GM12891 (cell line): ENCODE data around the gene AOC1.
A peak's percentile ranks its signal among the peaks of the same experiment; 100 is the strongest.

ENCODE experiments used
- DNase-seq: peaks from one replicate; pipeline ENCODE4 v3.0.0; 2011; ENCODE audit warnings: low spot score; ENCODE audit not compliant: insufficient read length
- FAIRE-seq: peaks from 2 replicates; lab custom pipeline; 2011; peaks lifted over from hg19 to GRCh38; lab: Jason Lieb, UNC
- PAX5 ChIP-seq: IDR thresholded peaks from 2 replicates; pipeline ENCODE4 v1.6.1; 2011; ENCODE audit warnings: low read length, moderate library complexity, mild to moderate bottlenecking; ENCODE audit not compliant: insufficient read depth, severe bottlenecking
- POLR2A ChIP-seq: IDR thresholded peaks from 2 replicates; pipeline ENCODE4 v1.6.1; 2011; ENCODE audit warnings: low read depth, low read length, control low read depth
- POLR2AphosphoS5 ChIP-seq: IDR thresholded peaks from 2 replicates; pipeline ENCODE4 v1.6.1; 2011; ENCODE audit warnings: low read depth, low read length, control low read depth
- POU2F2 ChIP-seq: IDR thresholded peaks from 2 replicates; pipeline ENCODE4 v1.6.1; 2011; ENCODE audit warnings: low read depth, mild to moderate bottlenecking, control low read depth, low read length, moderate library complexity
- SPI1 ChIP-seq: IDR thresholded peaks from 2 replicates; pipeline ENCODE4 v1.6.1; 2011; ENCODE audit warnings: low read depth, low read length, control low read depth
- TAF1 ChIP-seq: IDR thresholded peaks from 2 replicates; pipeline ENCODE4 v1.6.1; 2011; ENCODE audit warnings: low read depth, low read length, control low read depth

Gene AOC1

GRCh38 chr7:150867605-150868004 lies 15.3 kb downstream of the AOC1 start:
- no peak for TF ChIP-seq TAF1
- FAIRE-seq (no peak), DNase-seq (no peak)

GRCh38 chr7:150869467-150869866 lies 17.1 kb downstream of the AOC1 start:
- FAIRE-seq (no peak), DNase-seq (no peak)
- TF ChIP-seq POLR2A (no peak), PAX5 (no peak)

GRCh38 chr7:150871601-150872000 lies 19.3 kb downstream of the AOC1 start:
- DNase-seq (no peak), FAIRE-seq (no peak)
- TF ChIP-seq POU2F2 (no peak), PAX5 (no peak), TAF1 (no peak), POLR2A (no peak), SPI1 (no peak), POLR2AphosphoS5 (no peak)

GRCh38 chr7:150874401-150875198 lies 22.3 kb downstream of the AOC1 start:
- DNase-seq (no peak), FAIRE-seq (peak; percentile 16)
- TF ChIP-seq POLR2AphosphoS5, result no peak
- no peak for TF ChIP-seq PAX5
- no peak for TF ChIP-seq TAF1
- no peak for TF ChIP-seq POLR2A
- no peak for TF ChIP-seq SPI1
- TF ChIP-seq POU2F2, result no peak

- DNase-seq (no peak), FAIRE-seq (no peak)
- no peak for TF ChIP-seq POLR2A
- no peak for TF ChIP-seq POU2F2
- TF ChIP-seq TAF1, result no peak
- no peak for TF ChIP-seq SPI1
Observed at GRCh38 chr7:150875791-150876190, 23.5 kb downstream of the AOC1 start.

GRCh38 chr7:150876817-150877526 lies 24.7 kb downstream of the AOC1 start:
- DNase-seq (peak; percentile 50), FAIRE-seq (peak; percentile 50)
- no peak for TF ChIP-seq SPI1
- no peak for TF ChIP-seq PAX5
- no peak for TF ChIP-seq POLR2A
- TF ChIP-seq POLR2AphosphoS5, result no peak
- no peak for TF ChIP-seq POU2F2
- no peak for TF ChIP-seq TAF1

- TF ChIP-seq POU2F2, result no peak
- no peak for TF ChIP-seq TAF1
- TF ChIP-seq PAX5, result no peak
- no peak for TF ChIP-seq SPI1
- TF ChIP-seq POLR2A, result no peak
- no peak for TF ChIP-seq POLR2AphosphoS5
- FAIRE-seq (no peak), DNase-seq (no peak)
Observed at GRCh38 chr7:150877536-150877935, 25.2 kb downstream of the AOC1 start.

- no peak for DNase-seq
Observed at GRCh38 chr7:150879345-150879744, 27.0 kb downstream of the AOC1 start.

GRCh38 chr7:150881189-150881588 lies 28.9 kb downstream of the AOC1 start:
- DNase-seq (no peak), FAIRE-seq (no peak)
- TF ChIP-seq POLR2AphosphoS5, result no peak
- no peak for TF ChIP-seq POLR2A
- no peak for TF ChIP-seq POU2F2
- no peak for TF ChIP-seq SPI1
- no peak for TF ChIP-seq PAX5
- no peak for TF ChIP-seq TAF1

More at GRCh38 chr7:150879345-150879744, 27.0 kb downstream of the AOC1 start:
- FAIRE-seq, result no peak
- TF ChIP-seq POLR2A (no peak), POU2F2 (no peak), TAF1 (no peak), POLR2AphosphoS5 (no peak), SPI1 (no peak), PAX5 (no peak)
